Central memory CD4-positive, alpha-beta T cell (primary cell): ENCODE data around the gene ZNF318.
"Not testable (repeated sequence)": the region's sequence is repeated elsewhere in the genome, so short reads cannot be mapped to it uniquely, and the experiment has no call there.

Source experiments
- DNase-seq: peaks from one replicate; pipeline ENCODE4 v3.0.0; 2022

The ZNF318 gene

DNA sequence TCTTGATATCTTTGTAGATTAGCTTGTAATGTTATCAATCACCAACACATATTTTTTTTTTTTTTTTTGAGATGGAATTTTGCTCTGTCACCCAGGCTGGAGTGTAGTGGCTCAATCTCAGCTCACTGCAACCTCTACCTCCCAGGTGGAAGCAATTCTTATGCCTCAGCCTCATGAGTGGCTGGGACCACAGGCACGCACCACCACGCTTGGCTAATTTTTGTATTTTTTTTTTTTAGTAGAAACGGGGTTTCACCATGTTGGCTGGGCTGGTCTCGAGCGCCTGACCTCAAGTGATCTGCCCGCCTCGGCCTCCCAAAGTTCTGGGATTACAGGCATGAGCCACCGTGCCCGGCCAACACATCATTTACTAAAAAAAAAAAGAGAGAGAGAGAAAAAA lies 11.4 kb upstream of the ZNF318 start:
- DNase-seq = not testable (repeated sequence)

DNA sequence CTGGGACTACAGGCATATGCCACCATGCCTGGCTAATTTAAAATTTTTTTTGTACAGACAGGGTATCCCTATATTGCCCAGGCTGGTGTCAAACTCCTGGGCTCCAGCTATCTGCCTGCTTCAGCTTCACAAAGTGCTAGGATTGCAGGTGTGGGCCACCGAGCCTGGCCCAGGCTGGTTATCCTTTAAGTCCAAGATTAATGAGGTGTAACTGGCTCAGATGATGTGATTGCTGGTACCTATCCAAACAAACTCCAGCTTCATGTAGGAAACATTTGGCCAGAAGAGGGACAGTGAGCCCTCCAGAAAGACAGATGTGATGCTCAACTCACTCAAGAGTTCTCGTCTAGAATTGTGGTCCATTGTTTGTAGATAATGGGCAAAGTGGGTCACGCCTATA lies 9.2 kb upstream of the ZNF318 start:
- DNase-seq = no peak

DNA sequence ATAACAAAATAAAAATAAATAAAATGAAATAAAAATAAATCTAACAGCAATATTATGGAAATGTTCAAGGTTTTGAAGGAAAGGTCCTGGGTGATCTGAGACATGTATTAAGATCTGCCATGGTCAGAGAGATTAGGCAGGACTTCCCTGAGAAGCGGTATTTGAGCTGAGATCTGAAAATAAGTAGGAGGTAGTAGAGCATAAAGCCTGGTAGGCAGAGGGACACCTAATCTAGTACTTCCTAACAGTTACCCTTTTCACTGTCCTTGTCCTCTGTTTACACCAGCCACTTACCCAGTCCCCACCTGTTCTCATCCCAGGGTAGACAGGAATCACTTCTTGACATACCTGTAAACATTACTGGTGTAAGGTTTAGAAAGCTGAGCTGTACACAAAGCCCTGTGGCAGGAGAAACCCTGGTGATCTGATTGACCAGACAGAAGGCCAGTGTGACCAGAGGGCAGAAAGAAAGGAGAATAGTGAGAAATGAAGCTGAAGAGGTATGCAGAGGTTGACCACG lies 8.3 kb upstream of the ZNF318 start:
- no peak for DNase-seq

DNA sequence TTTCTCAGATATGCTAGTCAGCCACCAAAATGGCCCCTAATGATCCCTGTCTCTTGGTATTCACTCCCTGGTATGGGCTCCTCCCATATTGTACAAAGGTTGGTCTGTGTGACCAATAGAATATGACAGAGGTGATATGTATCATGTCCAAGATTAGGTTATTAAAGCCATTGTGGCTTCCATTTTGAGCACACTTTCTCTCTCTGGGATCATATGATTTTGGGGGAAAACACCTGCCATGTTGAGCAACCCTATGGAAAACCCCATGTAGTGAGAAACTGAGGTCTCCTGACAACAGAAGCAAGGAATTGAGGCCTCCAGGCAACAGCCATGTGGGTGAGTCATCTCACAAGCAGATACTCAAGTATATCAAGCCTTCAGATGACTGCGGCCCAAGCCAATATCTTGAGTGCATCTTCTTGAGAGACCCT lies 7.1 kb upstream of the ZNF318 start:
- DNase-seq = no peak

DNA sequence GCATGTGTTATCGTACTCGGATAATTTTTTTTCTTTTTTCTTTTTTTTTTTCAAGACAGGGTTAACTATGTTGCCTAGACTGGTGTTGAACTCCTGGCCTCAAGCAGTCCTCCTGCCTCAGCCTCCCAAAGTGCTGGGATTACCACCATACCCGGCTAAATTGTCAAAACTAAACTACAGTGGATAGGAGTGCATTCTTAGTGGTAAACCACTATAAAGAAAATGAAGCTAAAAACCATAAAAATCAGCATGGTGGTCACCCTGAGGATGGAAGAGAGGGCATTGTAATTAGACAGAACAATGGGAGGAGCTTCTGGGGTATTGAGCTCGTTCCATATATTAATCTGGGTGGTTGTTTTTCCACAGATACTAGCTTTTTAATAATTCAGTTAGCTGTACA lies 6.2 kb upstream of the ZNF318 start:
- no peak for DNase-seq

DNA sequence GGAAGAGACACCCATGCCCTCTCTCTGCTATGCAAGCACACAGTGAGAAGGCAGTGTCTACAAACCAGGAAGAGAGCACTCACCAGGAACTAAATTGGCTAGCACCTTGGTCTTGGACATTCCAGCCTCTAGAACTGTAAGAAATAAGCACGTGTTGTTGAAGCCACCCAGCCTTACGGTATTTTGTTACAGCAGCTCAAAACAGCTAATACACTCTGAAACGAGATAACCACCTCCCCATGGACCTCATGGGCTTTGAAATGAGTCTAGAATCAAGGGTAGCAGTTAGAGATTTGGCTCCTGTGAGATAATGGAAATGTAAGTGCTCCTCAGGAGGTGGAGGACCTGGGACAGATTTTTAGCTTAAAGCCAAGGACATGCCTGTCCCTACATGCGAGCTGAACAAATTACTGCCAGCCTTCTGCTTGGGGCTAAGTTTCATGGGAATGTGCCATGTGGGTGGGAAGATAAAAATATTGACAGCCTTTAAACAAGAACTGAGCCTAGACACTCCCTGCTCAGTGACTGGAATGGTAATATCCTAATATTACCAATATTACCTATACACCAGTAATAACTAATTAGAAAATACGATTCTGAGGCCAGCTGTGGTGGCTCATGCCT lies 3.9 kb upstream of the ZNF318 start:
- DNase-seq = no peak

DNA sequence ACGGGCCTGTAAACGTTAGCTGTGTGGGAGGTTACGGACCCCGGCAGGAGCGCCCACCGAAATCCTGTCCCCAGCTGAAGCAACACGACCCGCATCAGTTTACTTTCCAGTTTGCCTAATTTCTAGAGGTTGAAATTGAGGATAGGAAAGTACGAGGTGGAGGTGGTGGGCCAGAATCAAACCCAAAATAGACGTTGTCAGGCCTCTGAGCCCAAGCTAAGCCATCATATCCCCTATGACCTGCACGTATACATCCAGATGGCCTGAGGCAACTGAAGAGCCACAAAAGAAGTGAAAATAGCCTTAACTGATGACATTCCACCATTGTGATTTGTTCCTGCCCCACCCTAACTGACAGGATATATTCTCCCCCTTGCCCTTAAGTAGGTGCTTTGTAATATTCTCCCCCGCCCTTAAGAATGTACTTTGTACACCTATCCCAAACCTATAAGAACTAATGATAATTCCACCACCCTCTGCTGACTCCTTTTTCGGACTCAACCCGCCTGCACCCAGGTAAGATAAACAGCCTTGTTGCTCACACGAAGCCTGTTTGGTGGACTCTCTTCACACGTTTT lies 645 bp upstream of the ZNF318 start:
- not testable (repeated sequence) for DNase-seq

DNA sequence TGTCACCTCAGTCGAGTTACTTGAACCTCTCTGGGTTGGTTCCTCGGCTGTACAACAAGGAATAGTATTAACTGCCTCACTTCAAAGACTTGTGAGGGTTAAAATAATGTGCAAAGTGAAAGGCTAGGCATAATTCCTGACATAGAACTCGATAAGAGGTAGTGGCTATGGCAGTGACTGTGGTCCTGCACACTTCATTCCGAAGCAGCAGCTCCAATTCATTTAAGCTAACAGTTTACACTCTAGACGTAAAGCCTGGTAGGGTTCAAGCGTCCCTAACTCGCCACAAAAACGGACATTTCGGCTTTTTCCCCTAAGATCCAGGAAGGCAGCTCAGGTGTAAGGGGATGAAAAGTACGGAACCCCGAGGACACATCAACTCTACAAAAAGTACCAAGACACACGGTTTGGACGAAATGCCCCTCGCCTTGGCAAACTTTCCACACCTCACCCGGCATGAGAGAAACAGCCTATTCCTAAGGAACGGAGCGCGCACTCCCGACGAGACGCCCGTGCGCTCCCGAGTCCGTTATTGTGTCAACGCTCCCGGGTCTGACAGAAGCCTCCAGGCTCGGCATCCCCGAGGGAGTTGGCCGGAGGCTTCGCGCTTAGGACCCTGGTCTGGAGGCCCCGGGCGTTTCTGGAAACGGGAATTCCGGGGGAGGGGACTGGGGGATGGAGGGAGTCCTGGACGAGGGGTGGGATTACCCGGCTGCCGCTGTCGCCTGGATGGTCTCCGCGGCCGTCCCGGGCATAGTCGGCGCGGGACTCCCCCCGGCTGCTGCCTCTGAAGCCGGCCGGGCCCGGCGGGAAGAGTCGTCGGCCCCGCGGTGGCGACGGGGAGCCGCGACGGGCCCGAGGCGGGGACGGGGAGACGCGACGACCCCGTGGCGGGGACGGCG lies 937 bp downstream of the ZNF318 start:
- DNase-seq = peak; percentile 15

DNA sequence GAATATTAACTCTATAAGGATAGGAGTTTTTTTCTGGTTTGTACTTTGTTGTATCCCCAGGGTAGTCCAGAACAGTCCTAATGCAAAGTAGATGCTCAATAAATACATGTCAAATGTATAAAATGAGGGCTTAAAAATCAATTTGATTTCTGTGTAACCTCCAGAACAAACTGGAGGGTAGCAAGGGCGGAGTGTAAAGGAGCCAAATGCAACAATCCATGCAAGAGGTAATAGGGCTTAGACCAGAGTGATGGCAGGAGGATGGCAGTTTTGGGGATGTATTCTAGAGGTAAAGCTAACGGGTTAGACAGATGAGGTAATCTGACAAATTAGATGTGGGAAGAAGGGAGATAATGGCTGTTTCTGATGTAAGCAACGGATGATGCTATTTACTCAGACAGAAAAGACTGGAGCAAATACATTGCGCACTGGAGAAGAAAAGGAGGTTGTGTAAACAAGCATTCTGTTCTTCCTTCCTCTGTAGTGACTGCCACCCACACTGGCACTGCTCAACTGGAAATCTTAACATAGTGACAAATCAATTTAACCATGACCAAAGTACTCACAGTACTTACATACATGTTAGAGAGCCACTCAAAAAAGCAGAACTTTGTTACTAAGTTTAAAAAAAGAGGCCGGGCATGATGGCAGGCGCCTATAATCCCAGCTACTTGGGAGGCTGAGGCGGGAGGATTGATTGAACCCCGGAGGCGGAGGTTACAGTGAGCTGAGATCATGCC lies 2.0 kb downstream of the ZNF318 start:
- no peak for DNase-seq

DNA sequence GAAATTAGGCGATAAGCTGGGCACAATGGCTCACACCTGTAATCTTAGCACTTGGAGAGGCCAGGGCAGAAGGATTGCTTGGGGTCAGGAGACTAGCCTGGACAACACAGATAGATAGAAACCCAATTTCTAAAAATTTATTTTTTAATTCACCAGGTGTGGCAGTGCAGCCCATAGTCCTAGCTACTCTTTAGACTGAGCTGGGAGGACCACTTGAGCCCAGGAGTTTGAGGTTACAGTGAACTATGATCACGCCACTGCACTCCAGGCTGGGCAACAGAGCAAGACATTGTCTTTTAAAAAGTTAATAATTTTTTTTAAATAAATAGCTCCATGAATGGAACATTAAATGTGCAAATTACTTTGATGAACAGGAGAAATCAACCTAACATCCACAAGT lies 8.2 kb downstream of the ZNF318 start:
- no peak for DNase-seq

DNA sequence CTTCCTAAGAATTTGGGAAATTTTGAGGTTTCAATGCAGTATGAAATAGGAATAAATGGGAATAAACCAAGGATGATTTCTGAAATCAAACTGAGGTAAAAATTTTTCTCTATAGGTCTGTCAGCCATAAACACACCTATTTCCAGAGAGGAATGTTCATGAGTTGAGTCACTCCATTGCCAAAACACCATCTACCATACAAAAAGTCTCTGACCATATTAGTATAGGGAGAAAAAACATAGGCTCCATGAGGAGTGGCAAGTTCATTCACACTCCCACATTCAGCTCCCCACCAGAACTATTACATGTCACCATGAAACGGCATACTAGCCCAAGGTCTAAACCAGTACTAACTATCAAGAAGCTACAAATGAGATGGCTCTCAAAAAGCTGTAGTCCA lies 9.6 kb downstream of the ZNF318 start:
- no peak for DNase-seq

DNA sequence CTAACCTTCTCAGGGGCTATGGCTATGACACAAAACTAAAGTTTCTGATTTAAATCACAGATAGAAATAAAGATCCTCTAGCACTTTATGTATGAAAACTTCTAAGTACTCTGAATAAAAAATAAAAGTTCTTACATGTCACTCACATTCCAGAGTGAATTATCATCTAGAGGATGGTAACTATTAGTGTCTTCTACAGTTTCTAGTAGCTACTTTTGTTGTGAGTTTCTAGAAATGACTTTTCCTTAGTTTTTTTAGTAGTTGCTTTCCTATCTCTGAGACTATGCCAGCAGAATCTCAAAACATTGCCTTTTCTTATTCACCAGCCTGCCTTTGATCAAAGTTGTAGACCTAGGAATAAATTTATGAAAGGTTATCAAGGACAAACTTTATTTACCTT lies 10.1 kb downstream of the ZNF318 start:
- no peak for DNase-seq

DNA sequence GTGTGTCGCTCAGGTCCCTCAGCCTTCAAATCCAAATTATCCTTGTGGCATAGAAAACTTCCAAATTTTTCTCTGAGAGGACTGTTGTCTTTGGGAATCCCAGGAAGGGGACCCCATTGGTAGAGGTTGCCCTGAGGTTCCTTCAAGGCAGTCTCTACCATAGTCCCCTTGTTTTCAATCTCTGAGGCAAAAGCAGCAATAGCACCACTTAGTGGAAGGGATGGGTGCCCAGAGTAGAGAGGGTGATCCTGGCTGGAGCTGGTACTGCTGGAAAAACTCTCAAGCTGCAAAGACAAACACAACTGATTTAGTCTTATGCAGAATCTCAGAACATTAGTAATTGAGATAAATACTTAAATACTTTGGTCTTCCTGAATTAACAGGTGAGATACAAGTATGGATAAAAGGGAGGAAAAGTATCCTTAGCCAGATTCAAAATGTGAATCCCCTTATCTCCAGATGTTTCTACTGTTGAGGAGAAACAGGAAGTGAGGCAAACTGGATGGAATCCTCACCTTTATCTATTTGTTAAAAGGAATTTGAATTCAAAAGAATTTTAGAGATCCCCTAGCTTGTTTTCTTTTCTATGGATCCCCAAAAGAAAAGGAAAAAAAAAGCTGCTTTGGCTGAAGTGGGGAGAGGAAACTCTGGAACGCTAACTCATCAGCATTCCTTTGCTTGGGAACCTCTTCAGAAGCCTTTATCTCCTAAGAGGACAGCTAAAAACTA lies 13.4 kb downstream of the ZNF318 start:
- DNase-seq = no peak

DNA sequence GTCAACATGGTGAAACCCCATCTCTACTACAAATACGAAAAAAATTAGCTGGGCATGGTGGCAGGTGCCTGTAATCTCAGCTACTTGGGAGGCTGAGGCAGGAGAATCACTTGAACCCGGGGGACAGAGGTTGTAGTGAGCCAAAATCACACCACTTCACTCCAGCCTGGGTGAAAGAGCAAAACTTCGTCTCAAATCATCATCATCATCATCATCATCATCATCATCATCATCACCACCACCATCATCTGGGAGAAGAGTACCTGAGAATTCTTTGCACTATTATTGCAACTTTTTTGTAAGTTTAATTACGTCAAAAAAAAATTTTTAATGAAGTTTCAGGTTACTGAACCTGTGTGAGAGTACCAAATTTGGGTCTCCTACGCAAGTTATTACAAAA lies 17.5 kb downstream of the ZNF318 start:
- DNase-seq = not testable (repeated sequence)

DNA sequence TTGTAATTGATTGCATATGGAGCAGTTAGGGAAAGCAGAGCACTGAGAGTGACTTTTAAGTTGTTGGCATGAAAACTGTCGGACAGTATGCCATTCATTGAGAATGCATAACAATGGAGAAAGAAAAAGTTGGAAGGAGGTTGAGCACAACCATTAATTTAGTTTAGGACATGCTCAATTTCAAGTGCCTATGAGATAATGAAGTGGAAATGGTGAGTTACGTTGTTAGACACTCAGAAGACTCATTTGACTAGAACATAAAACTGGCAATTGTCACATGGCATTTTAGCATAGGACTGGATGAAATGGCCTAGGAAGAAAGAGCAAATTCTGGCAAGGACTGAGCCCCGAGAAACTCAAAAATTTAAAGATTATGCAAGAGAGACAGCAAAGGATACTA lies 22.0 kb downstream of the ZNF318 start:
- DNase-seq = no peak

DNA sequence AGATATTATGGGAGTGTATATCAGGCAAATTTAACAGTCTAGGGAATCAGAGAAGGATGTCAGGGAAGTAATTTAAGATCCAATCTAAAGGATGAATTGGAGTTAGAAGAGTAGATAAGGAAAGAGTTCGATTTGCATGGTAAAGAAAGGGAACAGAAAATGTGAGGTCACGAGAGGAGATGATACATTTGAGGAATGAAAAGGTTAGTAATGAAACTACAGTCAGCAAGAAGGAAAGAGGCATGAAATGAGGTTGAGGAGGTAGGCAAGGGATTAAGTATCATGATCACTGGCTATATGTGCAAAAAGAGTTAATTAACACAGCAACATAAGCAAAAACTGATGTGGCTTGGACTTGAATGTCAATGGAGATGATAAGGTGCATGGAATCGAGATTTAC lies 22.4 kb downstream of the ZNF318 start:
- no peak for DNase-seq

DNA sequence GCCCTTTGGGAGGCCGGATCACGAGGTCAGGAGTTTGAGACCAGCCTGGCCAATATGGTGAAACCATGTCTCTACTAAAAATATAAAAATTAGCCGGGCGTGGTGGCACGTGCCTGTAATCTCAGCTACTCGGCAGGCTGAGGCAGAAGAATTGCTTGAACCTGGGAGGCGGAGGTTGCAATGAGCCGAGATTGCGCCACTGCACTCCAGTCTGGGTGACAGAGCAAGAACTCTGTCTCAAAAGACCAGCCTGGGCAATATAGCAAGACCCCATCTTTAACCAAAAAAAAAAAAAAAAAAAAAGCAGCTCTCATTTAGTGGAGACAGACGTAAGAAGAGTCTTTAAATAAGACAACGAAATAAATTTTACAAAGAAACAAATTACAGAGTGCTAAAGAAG lies 23.2 kb downstream of the ZNF318 start:
- not testable (repeated sequence) for DNase-seq

DNA sequence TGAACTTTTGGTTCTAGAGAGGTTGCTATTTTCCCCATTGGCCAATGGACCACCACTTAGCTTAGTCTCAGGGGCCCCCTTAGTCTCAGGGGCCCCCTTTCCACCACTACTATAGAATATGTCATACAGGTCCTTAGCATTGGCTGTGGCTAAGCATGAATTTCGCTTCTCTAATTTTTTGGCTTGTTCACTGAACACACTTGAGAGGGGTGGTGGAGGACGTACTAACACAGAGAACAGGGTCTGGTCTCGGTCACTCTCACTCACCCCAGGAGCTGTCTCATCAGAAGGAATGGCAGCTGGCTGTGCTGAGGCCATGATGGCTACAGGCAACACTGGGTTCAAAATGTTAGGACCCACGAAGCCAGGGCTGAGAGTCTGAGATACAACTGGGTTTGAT lies 30.3 kb downstream of the ZNF318 start:
- no peak for DNase-seq

DNA sequence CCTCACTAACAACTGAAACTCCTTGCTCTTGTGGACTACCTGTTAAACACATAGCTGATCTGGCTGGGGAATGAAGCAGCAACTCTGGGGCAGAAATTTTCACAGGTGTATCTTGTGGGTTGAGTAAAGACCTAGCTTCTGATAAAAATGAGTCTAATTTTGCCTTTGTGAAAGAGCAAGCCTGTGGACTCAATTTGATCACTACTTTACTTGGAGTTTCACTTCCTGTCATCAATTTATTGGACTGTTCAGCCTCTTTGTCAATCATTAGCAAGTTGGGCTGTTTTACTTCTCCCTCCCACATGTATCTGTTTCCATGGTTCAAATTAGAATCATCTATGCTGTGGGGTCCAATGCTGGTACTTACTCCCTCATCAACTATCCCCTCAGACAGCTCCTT lies 31.2 kb downstream of the ZNF318 start:
- no peak for DNase-seq

DNA sequence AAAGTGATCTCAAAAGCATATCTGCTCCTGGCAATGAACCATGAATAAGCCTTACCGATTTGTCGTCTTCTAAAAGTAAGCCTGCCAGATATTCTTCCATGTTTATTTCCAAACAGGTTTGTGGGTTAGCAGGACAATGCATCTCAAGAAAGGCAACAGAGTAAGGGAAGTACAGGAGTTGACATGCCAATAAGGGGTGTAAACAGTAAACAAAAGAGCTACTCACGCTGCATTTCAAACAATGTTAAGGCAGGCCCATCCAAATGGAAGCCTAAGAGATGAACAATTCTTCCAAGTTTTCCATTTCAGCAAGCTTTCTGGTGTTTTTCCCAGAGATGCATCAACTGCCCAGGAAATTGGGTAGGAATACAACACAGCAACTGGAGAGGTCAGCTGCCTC lies 33.1 kb downstream of the ZNF318 start:
- no peak for DNase-seq

DNA sequence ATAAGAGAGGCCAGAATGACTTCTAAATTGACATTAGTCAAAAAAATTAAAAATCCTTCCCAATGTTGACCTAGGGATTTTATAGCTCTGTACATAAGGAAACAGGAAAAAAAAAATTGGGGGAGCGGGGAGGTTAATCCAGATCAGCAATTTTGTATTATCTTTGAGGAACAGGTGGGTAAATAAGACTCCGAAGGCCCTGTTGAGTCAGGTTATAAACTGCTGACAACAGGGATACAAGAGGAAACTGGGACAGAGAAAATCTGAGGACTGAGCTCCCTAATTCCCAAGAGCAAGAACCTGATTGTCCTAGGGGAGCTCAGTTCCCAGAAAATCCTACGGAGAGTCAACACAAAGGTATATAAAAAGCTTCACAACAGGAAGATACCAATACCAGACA lies 34.0 kb downstream of the ZNF318 start:
- no peak for DNase-seq

DNA sequence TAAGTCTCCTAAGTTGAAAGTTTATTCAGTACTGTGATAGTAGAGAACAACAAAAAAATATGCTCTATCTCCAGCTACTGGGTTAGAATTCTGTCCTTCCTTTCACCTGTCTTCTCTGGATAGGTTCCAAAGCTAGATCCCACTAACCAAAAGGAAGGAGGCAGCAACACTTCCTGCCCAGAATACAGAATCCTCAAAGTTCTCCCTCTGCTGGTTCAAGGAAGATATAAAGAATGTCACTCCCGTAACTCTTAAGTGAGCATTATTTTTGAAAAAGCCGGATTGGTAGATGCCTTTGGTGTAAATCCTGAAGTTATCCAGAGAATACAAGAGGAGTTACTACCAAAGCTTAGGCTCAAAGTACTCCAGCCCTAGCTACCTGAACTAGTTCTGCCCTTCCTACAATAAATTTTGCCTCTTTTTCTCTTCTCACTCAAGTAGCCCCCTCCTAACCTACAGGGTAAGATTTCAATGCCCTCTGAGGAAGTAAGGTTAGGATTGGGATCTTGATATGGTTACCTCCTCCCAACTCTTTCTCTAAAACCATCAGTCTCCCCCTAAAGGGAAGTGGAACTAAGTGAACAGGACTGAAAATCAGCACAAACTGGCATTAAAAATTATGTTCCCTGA lies 34.9 kb downstream of the ZNF318 start:
- DNase-seq = no peak
